PFSK-1 (cell line): ENCODE measurements around the gene BAIAP2L1.

Source experiments
- FOXP2 ChIP-seq: optimal IDR thresholded peaks from 2 replicates; pipeline ENCODE3; 2011; ENCODE audit warnings: borderline replicate concordance, control low read depth, inconsistent platforms; ENCODE audit not compliant: insufficient read depth; ENCODE audit errors: extremely low read length, extremely low read depth
- POLR2AphosphoS5 ChIP-seq: IDR thresholded peaks from 2 replicates; pipeline ENCODE4 v1.6.1; 2012; ENCODE audit warnings: low read depth, mild to moderate bottlenecking, control low read depth, low read length, moderate library complexity
- REST ChIP-seq, 2 experiments: IDR thresholded peaks; 2 replicates each; pipeline versions ENCODE4 v1.6.1 to v1.8.0; 2011 to 2012; ENCODE audit warnings: low read depth in 2 of 2, low read length in 2 of 2, control low read depth in 1 of 2, inconsistent platforms in 1 of 2, mild to moderate bottlenecking in 1 of 2, moderate library complexity in 1 of 2; ENCODE audit not compliant: insufficient read depth in 1 of 2
- SIN3A ChIP-seq: IDR thresholded peaks from 2 replicates; pipeline ENCODE4 v1.6.1; 2012; ENCODE audit warnings: mild to moderate bottlenecking, low read length, moderate library complexity, borderline replicate concordance; ENCODE audit not compliant: insufficient read depth
- TAF1 ChIP-seq: IDR thresholded peaks from 2 replicates; pipeline ENCODE4 v1.6.1; 2012; ENCODE audit warnings: low read length, control low read depth, borderline replicate concordance; ENCODE audit not compliant: insufficient read depth

- TF ChIP-seq POLR2AphosphoS5 (no peak), REST (IDR thresholded peaks at IDR 0.05; ENCODE audit: insufficient read depth in 1 of 2, low read depth in 2 of 2, low read length in 2 of 2) (no peak), TAF1 (no peak), SIN3A (no peak), FOXP2 (no peak)
Measured at GRCh38 chr7:98293265-98293664, 107.6 kb downstream of the BAIAP2L1 start.
